Measurements from ENCODE around the gene KSR2.
"Not testable (repeated sequence)": the region's sequence is repeated elsewhere in the genome, so short reads cannot be mapped to it uniquely, and the experiment has no call there.

KSR2 gene

GRCh38 chr12:117680312-117680711 lies 288.5 kb downstream of the KSR2 start:
- DNase-seq = no peak

DNA sequence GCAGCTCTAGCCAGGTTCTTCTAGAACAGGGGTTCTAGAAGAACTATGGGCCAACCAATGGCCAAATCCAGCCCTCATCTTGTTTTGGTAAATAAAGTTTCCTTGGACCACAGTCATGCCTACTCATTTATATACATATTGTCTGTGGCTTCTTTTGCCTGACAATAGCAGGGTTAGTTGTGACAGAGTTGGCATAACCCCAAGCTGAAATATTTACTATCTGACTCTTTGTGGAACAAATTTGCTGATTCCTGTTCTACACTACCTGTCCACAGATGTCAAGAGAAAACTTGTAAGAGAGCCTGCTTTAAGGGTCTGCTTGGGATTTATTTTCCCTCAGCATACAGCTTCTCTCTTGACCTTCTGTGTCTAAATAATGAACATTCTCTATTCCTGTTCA lies 289.0 kb downstream of the KSR2 start:
- no peak for DNase-seq

- no peak for DNase-seq
Observed at GRCh38 chr12:117674763-117675162, 294.0 kb downstream of the KSR2 start.

DNA sequence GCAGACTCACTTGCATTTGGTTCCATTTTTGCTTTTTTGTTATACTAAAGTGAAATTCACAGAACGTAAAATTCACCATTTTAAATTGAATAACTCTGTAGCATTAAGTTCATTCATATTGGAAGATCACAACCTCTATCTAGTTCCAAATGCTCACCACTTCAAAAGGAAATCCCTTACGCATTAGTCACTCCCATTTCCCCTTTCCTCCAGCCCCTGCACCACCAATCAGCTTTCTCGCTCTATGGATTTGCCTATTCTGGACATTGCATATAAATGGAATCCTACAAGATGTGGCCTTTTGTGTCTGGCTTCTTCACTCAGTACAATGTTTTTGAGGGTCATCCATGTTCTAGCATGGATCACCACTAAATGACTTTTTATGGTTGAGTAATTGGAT lies 294.5 kb downstream of the KSR2 start:
- no peak for DNase-seq

GRCh38 chr12:117671734-117672133 lies 297.1 kb downstream of the KSR2 start:
- DNase-seq = no peak

GRCh38 chr12:117664169-117664568 lies 304.6 kb downstream of the KSR2 start:
- no peak for DNase-seq

GRCh38 chr12:117662620-117663395 lies 306.0 kb downstream of the KSR2 start:
- DNase-seq = no peak

DNA sequence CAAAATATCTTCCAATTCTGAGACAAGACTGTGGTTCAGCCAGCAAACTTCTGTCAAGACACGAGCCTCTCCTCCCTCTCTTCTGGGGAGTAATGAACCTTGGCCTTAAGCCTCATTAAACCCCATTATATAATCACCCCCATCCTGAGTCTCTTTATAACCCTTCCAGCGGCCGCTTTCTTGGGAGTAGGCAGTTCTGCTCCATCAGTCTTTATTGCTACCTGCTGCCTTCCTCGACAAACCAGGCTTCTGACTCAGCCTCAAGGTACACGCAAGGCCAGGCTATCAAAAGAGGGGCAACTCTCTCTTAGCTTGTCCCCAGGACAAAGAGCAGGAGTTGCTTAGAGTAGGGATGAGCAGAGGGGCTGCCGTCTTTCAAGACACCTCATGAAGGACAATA lies 306.6 kb downstream of the KSR2 start:
- DNase-seq = no peak

DNA sequence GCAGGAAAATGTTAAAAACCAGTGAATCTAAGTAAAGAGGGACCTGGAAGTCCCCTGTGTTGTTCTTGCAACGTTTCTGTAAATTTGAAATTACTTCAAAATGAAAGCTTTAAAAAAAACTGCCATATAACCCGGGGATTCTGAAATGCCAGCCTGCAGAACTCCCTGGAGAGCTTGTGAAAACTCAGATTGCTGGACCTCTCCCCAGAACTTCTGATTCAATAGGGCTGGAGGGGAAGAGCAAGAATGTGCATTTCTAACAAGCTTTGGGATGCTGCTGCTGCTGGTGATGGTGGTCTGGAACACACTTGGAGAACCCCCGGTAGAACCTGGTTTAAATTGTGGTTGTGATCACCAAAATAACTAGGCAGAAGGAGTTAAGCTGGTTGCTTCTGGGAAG lies 307.3 kb downstream of the KSR2 start:
- no peak for DNase-seq

- no peak for DNase-seq
Observed at GRCh38 chr12:117660896-117661295, 307.9 kb downstream of the KSR2 start.

DNA sequence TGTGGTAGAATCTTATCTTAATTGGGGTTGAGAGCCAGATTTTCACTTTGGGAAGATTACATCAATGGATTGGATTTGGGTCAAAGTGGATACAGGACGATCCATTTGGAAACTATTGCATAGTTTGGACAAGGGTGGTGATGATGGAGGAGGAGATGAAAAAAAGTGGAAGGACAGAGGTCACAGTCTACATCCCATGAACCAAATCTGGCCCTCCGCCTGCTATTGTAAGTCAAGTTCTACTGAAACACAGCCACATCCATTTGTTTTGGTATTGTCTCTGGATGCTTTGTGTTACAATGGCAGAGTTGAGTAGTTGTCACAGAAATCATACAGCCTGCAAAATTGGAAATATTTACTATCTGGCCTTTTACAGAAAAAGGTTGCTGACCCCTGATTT lies 310.6 kb downstream of the KSR2 start:
- no peak for DNase-seq

- DNase-seq = no peak
Observed at GRCh38 chr12:117649796-117650195, 319.0 kb downstream of the KSR2 start.

DNA sequence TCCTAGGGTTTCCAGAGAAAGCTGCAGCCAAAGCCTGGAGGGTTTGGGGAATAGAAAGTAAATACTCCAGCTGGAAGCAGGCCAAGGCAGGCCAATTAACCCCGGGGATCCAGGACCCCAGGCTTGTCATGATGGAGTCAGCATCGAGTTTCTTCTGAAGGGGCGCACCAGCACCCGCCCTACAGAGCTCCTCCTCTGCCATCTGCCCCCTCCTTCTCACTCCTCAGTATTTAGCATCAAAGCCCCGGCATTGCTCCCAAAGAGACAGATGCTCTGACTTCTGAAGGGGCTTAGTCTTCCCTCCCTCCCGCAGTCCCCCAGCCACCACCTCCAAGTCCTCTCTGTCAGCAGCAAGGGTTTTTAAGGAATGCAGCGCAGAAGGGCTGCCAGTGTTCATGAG lies 322.3 kb downstream of the KSR2 start:
- no peak for DNase-seq

DNA sequence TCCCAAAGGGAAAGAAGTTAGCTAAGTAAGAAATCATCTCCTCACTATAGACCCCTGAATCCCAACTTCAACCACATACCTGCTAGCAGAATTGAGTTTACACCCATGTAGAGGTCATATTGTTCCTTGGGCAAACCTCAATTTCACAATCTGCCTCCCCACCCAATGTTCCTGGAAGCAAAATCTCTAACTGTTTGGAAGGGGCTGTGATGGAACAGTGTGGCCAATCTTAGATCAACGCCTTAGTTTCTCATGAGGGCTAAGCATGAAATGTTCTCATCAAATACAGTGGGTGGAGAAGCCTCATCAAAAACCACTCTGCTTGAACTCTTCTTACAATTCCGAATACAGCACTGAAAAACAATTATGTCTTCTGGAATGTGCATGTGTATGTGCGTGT lies 323.3 kb downstream of the KSR2 start:
- DNase-seq = no peak

DNA sequence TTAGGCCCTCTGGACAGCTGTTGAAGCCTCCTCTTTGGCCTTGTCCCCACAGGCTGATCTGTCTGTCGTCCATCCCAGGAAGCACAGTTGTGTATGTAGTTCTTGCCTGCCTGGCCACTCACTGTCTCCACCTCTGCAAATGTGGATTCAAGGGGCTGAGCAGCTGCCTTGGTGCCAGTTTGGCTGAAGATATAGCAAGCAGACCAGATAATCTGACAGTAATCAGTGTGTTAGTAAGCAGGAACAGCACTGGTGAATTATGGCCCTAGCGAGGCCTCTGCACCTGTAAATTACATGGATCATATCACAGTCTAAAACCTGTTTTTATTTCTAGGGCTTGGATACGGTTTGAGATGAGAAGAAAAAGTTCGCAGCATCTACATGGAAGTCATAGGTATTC lies 324.8 kb downstream of the KSR2 start:
- no peak for DNase-seq

DNA sequence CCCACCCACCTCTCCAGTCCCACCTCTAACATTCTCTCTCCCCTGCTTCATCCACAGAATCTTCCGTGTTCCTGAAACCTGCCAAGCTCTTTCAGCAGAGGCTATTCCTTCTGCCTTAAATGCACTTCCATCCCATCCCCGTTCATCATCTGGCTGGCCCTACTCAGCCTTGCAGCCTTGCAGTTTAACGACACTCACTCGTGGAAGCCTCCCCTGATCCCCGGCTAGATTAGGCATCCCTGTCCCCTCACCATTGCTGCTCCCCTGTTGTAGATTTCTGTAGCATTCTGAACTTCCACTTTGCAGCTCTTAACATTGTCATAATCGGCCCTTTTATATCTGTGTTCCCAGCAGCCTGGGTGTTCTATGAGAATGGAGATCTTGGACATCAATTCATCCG lies 326.9 kb downstream of the KSR2 start:
- DNase-seq = no peak

- DNase-seq = no peak
Observed at GRCh38 chr12:117640511-117640910, 328.3 kb downstream of the KSR2 start.

DNA sequence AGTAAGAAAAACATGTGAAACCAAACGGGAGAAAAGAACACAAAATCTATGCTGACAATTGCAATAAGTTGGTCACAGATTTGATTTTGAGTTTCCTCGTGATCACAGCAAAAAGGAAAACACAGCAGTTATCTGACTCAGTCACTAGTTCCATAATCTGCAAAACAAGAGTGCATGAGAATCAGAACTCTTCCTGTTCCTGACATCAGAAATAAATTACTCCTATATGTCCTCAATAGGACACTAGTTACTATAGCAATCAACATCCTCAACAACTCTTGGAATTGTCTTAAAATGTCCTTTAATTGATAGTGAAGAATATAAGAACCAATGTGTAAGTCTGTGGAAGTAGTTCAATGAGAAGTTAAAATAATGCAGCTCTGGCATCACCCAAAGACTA lies 339.3 kb downstream of the KSR2 start:
- DNase-seq = no peak

DNA sequence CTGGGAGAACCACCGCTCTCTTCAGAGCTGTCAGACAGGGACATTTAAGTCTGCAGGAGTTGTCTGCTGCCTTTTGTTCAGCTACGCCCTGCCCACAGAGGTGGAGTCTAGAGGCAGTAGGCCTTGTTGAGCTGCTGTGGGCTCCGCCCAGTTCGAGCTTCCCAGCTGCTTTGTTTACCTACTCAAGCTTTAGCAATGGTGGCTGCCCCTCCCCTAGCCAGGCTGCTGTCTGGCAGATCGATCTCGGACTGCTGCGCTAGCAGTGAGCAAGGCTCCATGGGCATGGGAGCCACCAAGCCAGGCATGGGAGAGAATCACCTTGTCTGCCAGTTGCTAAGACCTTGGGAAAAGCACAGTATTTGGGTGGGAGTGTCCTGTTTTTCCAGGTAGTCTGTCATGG lies 340.1 kb downstream of the KSR2 start:
- DNase-seq = not testable (repeated sequence)

DNA sequence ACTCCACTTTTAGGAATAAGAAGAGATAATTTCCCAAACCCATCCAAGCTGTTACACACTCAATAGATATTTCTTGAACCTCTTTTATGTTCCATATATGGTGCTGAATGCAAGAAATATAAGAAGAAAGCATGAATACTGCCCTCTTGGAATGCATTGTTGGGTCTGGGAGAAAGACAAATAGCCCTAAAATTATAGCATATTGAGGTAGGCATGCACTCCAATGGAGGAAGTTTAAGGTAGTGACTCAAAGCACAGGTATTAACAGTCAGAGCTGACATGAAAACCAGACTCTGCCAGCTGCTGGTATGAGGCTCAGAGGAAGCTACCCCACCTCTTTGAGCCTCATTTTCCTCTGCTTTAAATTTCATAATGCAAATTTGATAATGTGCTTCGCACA lies 346.0 kb downstream of the KSR2 start:
- no peak for DNase-seq

GRCh38 chr12:117622087-117622486 lies 346.7 kb downstream of the KSR2 start:
- DNase-seq = no peak

DNA sequence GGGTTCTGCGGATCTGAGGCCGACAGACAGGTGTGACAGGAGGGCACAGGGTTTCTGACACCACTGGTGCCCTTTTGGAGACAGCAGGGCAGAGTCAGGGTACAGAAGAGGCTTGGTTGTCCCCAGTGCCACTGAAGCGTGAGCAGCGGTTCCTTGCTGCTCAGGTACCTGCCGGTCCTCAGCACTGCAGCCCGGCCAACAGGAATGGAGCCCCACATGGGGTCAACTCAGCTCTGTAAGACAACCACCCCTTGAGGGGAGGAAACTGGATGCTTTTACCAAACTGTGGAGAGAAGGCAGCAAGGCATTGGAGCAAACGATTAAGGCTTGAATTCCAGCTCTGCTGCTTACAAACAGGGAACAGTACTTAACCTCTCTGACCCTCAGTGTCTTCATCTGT lies 361.0 kb downstream of the KSR2 start:
- DNase-seq = no peak

GRCh38 chr12:117606945-117607344 lies 361.8 kb downstream of the KSR2 start:
- no peak for DNase-seq

DNA sequence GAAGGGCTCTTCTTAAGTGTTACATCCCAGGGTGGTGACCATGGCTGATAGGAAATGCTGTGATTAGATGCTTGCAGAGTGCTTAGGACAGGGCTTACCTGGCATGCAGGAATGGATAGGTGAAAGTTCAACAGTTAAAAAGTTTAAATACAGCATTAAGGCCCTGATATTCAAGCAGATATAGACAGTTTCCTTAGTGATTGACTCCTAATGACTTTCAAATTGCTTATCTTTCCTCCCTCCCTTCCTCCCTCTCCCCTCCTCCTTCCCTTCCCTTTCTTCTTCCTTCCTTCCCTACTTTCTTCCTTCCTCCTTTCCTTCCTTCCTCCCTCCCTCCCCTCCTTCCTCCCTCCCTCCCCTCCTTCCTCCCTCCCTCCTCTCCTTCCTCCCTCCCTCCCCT lies 362.8 kb downstream of the KSR2 start:
- no peak for DNase-seq

DNA sequence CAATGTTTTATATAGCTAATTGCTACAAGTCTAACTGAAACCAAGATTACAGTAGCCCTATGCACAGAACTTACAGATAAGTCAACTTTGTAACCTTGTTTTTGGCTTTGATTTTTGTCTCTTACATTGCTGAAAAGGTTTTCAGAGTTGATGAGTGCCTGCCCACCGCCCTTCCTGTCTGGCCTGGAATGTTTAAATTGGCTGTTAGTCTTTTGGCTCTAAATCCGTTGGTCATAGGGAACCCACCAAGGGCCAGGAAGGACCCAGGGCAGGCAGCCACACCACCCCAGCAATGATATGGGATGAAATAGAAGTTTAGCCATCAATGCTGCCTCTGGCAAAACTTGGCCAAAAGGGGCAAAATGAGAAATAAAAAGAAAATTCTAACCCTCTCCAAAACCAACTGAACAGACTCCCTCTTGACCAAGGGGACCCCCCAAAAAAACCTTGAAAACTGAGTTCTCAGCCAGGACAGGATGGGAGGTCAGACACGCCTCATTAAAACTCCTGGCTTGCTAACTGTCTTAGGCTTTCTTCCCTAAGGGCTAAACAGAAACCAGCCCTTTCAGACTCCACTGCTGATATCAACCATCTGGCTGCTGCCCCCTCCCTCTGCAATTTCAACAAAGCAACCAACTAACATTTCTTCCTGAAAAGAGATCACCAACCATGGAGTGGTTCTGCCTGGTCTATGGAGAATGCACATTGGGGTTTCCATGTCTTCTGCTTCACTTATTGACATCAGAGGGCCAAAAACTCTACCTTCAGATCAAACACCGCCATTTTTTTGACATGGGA lies 365.3 kb downstream of the KSR2 start:
- DNase-seq = no peak
